ENCODE data around the gene TEPSIN. TPM values are rescaled to one million over a fixed set of nuclear protein-coding genes. Genes with fewer than 3 reads are reported as not detected.
"Not testable (repeated sequence)": the region's sequence is repeated elsewhere in the genome, so short reads cannot be mapped to it uniquely, and the experiment has no call there.

Gene TEPSIN
- polyA plus RNA-seq, 1 donor from 2014 or later, result 50.0 TPM

- no peak overlapping the region for H3K27ac ChIP-seq (ENCODE audit: low read length)
- no peak overlapping the region for H2AFZ ChIP-seq (ENCODE audit: low read depth, low read length)
- no peaks in the 10 kb centered on the region for H3K27me3 ChIP-seq (ENCODE audit: insufficient read depth, low read depth, low read length)
- peaks cover 4% of the 10 kb centered on the region for H3K36me3 ChIP-seq (ENCODE audit: insufficient read depth, low read length)
- H3K9me2 ChIP-seq (ENCODE audit: insufficient read depth, low read length), result no peaks in the 10 kb centered on the region
- no peaks in the 10 kb centered on the region for H3F3A ChIP-seq (ENCODE audit: insufficient read depth, low read length, poor library complexity, severe bottlenecking)
- H4K20me1 ChIP-seq (ENCODE audit: insufficient read depth), result no peaks in the 10 kb centered on the region
- H3K9me3 ChIP-seq (ENCODE audit: low read length), result no peaks in the 10 kb centered on the region
- no peak overlapping the region for H3K4me2 ChIP-seq (ENCODE audit: low read length)
- no peak overlapping the region for H3K9ac ChIP-seq (ENCODE audit: low read length)
- TF ChIP-seq TAF1 (IDR thresholded peaks at IDR 0.05; ENCODE audit: low read depth) (no peak), SMC3 (conservative IDR thresholded peaks at IDR 0.05; ENCODE audit: poor library complexity) (no peak), EP300 (conservative IDR thresholded peaks at IDR 0.05; ENCODE audit: poor library complexity, severe bottlenecking) (no peak), MXI1 (conservative IDR thresholded peaks at IDR 0.05; ENCODE audit: poor library complexity, severe bottlenecking) (no peak), RAD21 (conservative IDR thresholded peaks at IDR 0.05) (no peak), POLR2AphosphoS5 (IDR thresholded peaks at IDR 0.05) (no peak)
- H3K4me3 ChIP-seq (ENCODE audit: low read length), result no peak overlapping the region
- no peaks in the 10 kb centered on the region for H3K79me2 ChIP-seq (replicated peaks; ENCODE audit: insufficient read depth, low read length)
Measured at GRCh38 chr17:81228834-81229665, 9.8 kb downstream of the TEPSIN start.

GRCh38 chr17:81228420-81228819 is 10.4 kb downstream of the TEPSIN start:
- Histone ChIP-seq H3K4me3 (ENCODE audit: low read length) (no peak overlapping the region), H3K9me2 (ENCODE audit: insufficient read depth, low read length) (no peaks in the 10 kb centered on the region), H3K27me3 (ENCODE audit: insufficient read depth, low read depth, low read length) (no peaks in the 10 kb centered on the region), H3K4me2 (ENCODE audit: low read length) (no peak overlapping the region), H3K9me3 (ENCODE audit: low read length) (no peaks in the 10 kb centered on the region), H3K36me3 (ENCODE audit: insufficient read depth, low read length) (peaks cover 4% of the 10 kb centered on the region), H3K9ac (ENCODE audit: low read length) (no peak overlapping the region), H4K20me1 (ENCODE audit: insufficient read depth) (no peaks in the 10 kb centered on the region), H3K79me2 (replicated peaks; ENCODE audit: insufficient read depth, low read length) (no peaks in the 10 kb centered on the region), H3K27ac (ENCODE audit: low read length) (no peak overlapping the region), H2AFZ (ENCODE audit: low read depth, low read length) (no peak overlapping the region), H3F3A (ENCODE audit: insufficient read depth, low read length, poor library complexity, severe bottlenecking) (no peaks in the 10 kb centered on the region)
- no peak for TF ChIP-seq EP300 (conservative IDR thresholded peaks at IDR 0.05; ENCODE audit: poor library complexity, severe bottlenecking)
- TF ChIP-seq EZH2 (IDR thresholded peaks at IDR 0.05; ENCODE audit: borderline replicate concordance, insufficient read depth, low read length, poor library complexity, severe bottlenecking), result no peak

- H3K4me3 ChIP-seq (ENCODE audit: low read length); H3K27me3 ChIP-seq (ENCODE audit: insufficient read depth, low read depth, low read length); H3K79me2 ChIP-seq (replicated peaks; ENCODE audit: insufficient read depth, low read length); H3K9me3 ChIP-seq (ENCODE audit: low read length); H4K20me1 ChIP-seq (ENCODE audit: insufficient read depth); H3K27ac ChIP-seq (ENCODE audit: low read length); H3K9ac ChIP-seq (ENCODE audit: low read length); H2AFZ ChIP-seq (ENCODE audit: low read depth, low read length); H3K36me3 ChIP-seq (ENCODE audit: insufficient read depth, low read length); H3F3A ChIP-seq (ENCODE audit: insufficient read depth, low read length, poor library complexity, severe bottlenecking); H3K4me2 ChIP-seq (ENCODE audit: low read length); H3K9me2 ChIP-seq (ENCODE audit: insufficient read depth, low read length): not testable (repeated sequence)
Measured at GRCh38 chr17:81227630-81228029, 11.2 kb downstream of the TEPSIN start.

GRCh38 chr17:81223762-81224130 is 15.1 kb downstream of the TEPSIN start:
- no peaks in the 10 kb centered on the region for H3F3A ChIP-seq (ENCODE audit: insufficient read depth, low read length, poor library complexity, severe bottlenecking)
- no peaks in the 10 kb centered on the region for H3K27me3 ChIP-seq (ENCODE audit: insufficient read depth, low read depth, low read length)
- H3K79me2 ChIP-seq (replicated peaks; ENCODE audit: insufficient read depth, low read length), result peaks cover 14% of the 10 kb centered on the region
- H3K9me3 ChIP-seq (ENCODE audit: low read length), result no peaks in the 10 kb centered on the region
- H2AFZ ChIP-seq (ENCODE audit: low read depth, low read length), result no peak overlapping the region
- no peak for TF ChIP-seq TAF1 (IDR thresholded peaks at IDR 0.05; ENCODE audit: low read depth)
- TF ChIP-seq MXI1 (conservative IDR thresholded peaks at IDR 0.05; ENCODE audit: poor library complexity, severe bottlenecking), result no peak
- no peak for TF ChIP-seq CTCF (IDR thresholded peaks at IDR 0.05; ENCODE audit: poor library complexity, severe bottlenecking)
- TF ChIP-seq SMC3 (conservative IDR thresholded peaks at IDR 0.05; ENCODE audit: poor library complexity), result no peak
- TF ChIP-seq EP300 (conservative IDR thresholded peaks at IDR 0.05; ENCODE audit: poor library complexity, severe bottlenecking), result no peak
- TF ChIP-seq RAD21 (conservative IDR thresholded peaks at IDR 0.05), result no peak
- no peak for TF ChIP-seq POLR2AphosphoS5 (IDR thresholded peaks at IDR 0.05)
- TF ChIP-seq REST (IDR thresholded peaks at IDR 0.05; ENCODE audit: borderline replicate concordance), result no peak
- no peak for TF ChIP-seq EZH2 (IDR thresholded peaks at IDR 0.05; ENCODE audit: borderline replicate concordance, insufficient read depth, low read length, poor library complexity, severe bottlenecking)
- H3K36me3 ChIP-seq (ENCODE audit: insufficient read depth, low read length), result no peaks in the 10 kb centered on the region
- H3K27ac ChIP-seq (ENCODE audit: low read length), result no peak overlapping the region
- no peak overlapping the region for H3K4me2 ChIP-seq (ENCODE audit: low read length)
- no peak overlapping the region for H3K9ac ChIP-seq (ENCODE audit: low read length)
- H3K4me3 ChIP-seq (ENCODE audit: low read length), result peak overlapping the region; percentile 92
- no peaks in the 10 kb centered on the region for H4K20me1 ChIP-seq (ENCODE audit: insufficient read depth)
- no peaks in the 10 kb centered on the region for H3K9me2 ChIP-seq (ENCODE audit: insufficient read depth, low read length)
